ENCODE results near the gene AHCYL2. TPM values are rescaled to one million over a fixed set of nuclear protein-coding genes. Genes with fewer than 3 reads are reported as not detected.

The AHCYL2 gene
- total and polyA plus RNA-seq, 2 donors (not counting 3 experiments of a cell fraction or from before 2014, with no cell fraction given) = 10.8 to 13.5 TPM

DNA sequence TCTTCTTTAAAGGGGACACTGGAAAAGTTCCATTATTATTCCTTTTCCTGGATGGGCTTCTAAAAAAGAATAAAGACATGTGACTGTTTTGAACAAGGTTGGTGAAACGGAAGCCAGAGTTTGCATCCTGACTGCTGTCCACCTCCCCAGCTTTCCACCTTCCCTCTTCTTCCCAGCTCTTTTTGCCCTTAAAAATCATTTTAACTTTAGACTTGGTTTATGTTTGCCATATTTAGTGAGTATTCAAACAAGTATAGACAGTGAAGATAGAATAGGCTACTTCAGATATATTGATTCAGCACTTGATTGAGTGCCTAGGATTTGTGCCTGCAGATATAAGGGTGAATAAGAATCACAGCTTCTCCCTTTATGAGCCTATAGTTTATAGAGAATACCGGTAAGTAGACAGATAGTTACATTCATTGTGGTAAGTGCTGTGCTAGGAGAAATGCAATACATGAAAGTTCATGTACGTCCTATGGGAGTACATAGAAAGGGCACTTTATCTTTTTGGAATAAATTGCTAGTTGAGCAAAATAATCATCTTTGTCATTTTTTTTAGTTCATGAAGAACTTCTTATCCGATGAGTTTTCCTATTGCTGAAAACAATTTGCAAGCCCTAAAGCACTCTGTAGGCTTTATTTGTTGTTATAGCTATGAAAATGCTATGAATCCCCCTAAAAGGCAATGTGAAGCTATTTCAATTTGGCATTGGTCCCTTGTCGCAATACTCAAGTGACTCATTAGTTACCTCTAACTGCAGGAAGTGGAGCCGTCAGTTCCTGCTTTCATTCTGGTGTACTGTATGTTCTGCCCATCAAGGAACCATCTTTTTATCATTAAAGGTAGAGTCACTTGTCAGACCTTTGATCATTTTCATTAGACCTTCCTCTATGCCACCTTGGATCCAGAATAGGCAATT, 152.2 kb downstream of the AHCYL2 start:
- H3K4me3 ChIP-seq (replicated peaks in 1 of 3; ENCODE audit: insufficient read depth in 1 of 3, low read depth in 1 of 3, low read length in 3 of 3) = no peak overlapping the region
- H3K9me3 ChIP-seq (replicated peaks; ENCODE audit: control insufficient read depth, insufficient read depth, low read length) = no peaks in the 10 kb centered on the region
- H3K27ac ChIP-seq (ENCODE audit: insufficient read depth, low read depth, low read length) = no peak overlapping the region
- H2AFZ ChIP-seq (ENCODE audit: low read depth, low read length) = no peak overlapping the region
- no peaks in the 10 kb centered on the region for H3K9me1 ChIP-seq (replicated peaks; ENCODE audit: control insufficient read depth, extremely low read depth, insufficient read depth, low read length)
- no peaks in the 10 kb centered on the region for H4K20me1 ChIP-seq (replicated peaks; ENCODE audit: control insufficient read depth, extremely low read depth, insufficient read depth, low read length)
- no peak overlapping the region for H3K9ac ChIP-seq (replicated peaks; ENCODE audit: extremely low read depth, insufficient read depth, low read length)
- H3K4me2 ChIP-seq (ENCODE audit: insufficient read depth, low read length) = peak overlapping the region; percentile 34
- FAIRE-seq (peak; percentile 67), DNase-seq (ENCODE audit: low read depth, low spot score) (peak; percentile 36)
- intact Hi-C loops (cut with micrococcal nuclease) (loop anchor here (1.0 kb wide), 1 partner anchor 159 kb away; no protein-coding TSS in a partner anchor), dilution Hi-C loops (cut with MboI; ENCODE audit: extremely low pct_ligation_motif_present, low sequenced_read_pairs) (no loop called here)
- ChIA-PET CTCF (interaction anchor here (0.9 to 6.9 kb wide), 23 partner anchors 8 to 236 kb away, joined by 3 to 85 read pairs (median 5); partner anchors contain the start of gene STRIP2), POLR2A (no interaction called here)
- peaks cover 10% of the 10 kb centered on the region for H3K4me1 ChIP-seq (ENCODE audit: control insufficient read depth, extremely low read depth, insufficient read depth, low read length)
- no peaks in the 10 kb centered on the region for H3K36me3 ChIP-seq (ENCODE audit: control insufficient read depth in 2 of 2, extremely low read depth in 1 of 2, insufficient read depth in 2 of 2, low read length in 2 of 2)
- BruUV-seq (replicated peaks) = no TSS peak
- H3K27me3 ChIP-seq (ENCODE audit: control insufficient read depth in 2 of 2, insufficient read depth in 2 of 2, low read length in 2 of 2) = no peaks in the 10 kb centered on the region
- no peaks in the 10 kb centered on the region for H3K79me2 ChIP-seq (ENCODE audit: control insufficient read depth, insufficient read depth, low read length)
- TF ChIP-seq FOS (IDR thresholded peaks at IDR 0.05; ENCODE audit: borderline replicate concordance, insufficient read depth, low read length) (peak; percentile 46), GATA2 (IDR thresholded peaks at IDR 0.05; ENCODE audit: insufficient read depth, insufficient read length, low read depth, low read length) (no peak), JUN (IDR thresholded peaks at IDR 0.05; ENCODE audit: borderline replicate concordance, insufficient read depth, insufficient read length, low read depth) (peak; percentile 18)
- TF ChIP-seq, protein P1, sequence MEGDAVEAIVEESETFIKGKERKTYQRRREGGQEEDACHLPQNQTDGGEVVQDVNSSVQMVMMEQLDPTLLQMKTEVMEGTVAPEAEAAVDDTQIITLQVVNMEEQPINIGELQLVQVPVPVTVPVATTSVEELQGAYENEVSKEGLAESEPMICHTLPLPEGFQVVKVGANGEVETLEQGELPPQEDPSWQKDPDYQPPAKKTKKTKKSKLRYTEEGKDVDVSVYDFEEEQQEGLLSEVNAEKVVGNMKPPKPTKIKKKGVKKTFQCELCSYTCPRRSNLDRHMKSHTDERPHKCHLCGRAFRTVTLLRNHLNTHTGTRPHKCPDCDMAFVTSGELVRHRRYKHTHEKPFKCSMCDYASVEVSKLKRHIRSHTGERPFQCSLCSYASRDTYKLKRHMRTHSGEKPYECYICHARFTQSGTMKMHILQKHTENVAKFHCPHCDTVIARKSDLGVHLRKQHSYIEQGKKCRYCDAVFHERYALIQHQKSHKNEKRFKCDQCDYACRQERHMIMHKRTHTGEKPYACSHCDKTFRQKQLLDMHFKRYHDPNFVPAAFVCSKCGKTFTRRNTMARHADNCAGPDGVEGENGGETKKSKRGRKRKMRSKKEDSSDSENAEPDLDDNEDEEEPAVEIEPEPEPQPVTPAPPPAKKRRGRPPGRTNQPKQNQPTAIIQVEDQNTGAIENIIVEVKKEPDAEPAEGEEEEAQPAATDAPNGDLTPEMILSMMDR (IDR thresholded peaks at IDR 0.05; ENCODE audit: extremely low read depth in 1 of 2, insufficient read depth in 1 of 2, low read depth in 1 of 2, low read length in 2 of 2) = peak in 1 of 2 donors; percentile 2
